ENCODE measurements around the gene POLA2. TPM values are rescaled to one million over a fixed set of nuclear protein-coding genes. Genes with fewer than 3 reads are reported as not detected.
A peak's percentile ranks its signal among the peaks of the same experiment; 100 is the strongest.

Gene POLA2
- total RNA-seq, 1 donor from 2014 or later, result 2.9 TPM

DNA sequence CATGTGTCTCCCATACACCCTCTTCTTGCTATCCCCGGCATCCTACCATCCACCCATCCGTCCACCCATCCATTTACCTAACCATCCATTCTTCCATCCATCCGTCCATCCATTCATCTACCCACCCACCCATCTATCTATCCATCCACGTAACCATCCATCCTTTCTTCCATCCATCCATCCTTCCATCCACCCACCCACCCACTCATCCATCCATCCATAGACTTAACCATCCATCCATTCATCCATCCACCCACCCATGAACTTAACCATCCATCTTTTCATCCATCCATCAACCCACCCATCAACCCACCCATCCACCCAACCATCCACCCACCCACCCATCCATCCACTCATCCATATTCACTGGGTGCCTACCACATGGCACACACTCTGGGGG is 42.3 kb downstream of the POLA2 start:
- DNase-seq (ENCODE audit: low spot score in 2 of 2), result no peak
- FAIRE-seq, result no peak

DNA sequence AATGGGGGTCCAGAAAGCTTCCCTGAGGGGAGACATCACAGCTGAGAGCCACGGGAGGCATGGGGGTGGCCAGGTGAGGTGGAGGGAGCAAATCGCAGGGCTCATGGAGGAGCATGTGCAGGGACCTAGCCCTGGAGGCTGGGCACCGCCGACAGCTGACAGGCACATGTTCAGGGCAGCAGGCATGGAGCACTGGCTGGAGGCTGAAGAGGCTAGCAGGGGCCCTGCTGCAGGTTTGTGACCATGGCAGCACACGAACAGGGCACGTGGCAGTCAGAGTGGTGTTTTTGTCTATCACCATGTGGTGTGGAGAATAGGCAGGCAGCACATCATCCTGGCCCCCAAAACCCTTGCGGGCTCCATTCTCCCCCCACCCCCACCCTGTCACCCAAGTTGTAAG is 42.9 kb downstream of the POLA2 start:
- DNase-seq (ENCODE audit: low spot score in 2 of 2) (no peak), FAIRE-seq (no peak)

DNA sequence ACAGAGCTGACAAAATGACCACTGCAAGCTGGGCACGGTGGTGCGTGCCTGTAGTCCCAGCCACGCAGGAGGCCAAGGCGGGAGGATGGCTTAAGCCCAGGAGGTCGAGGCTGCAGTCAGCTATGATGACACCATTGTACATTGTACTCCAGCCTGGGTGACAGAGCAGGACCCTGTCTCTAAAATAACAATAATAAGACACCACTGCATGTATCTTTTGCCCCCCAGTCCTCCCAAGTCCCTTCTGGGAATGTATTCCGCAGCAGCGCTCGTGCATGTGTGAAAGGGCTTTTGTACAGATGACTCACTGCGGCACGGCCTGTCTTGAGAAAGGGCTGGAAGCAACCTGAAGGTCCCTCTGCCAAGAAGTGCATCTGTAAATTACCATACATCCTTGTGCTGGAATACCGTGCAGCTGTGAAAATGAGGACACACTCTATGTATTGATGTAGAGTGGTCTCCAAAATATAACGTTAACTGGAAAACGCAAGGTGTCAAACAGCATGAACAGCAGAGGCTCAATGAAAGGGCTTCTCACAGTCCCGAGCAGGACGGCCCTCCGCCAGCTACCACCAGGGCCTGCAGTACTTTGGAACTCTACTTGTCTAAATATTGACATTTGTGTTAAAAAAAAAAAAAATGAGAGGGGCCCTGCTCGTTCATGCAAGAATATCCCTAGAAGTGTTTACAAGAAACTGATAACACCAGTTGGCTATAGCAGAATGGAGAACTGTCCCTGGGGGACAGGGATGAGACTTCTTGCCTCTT is 43.9 kb downstream of the POLA2 start:
- DNase-seq (ENCODE audit: low spot score in 2 of 2), result no peak
- FAIRE-seq, result no peak

DNA sequence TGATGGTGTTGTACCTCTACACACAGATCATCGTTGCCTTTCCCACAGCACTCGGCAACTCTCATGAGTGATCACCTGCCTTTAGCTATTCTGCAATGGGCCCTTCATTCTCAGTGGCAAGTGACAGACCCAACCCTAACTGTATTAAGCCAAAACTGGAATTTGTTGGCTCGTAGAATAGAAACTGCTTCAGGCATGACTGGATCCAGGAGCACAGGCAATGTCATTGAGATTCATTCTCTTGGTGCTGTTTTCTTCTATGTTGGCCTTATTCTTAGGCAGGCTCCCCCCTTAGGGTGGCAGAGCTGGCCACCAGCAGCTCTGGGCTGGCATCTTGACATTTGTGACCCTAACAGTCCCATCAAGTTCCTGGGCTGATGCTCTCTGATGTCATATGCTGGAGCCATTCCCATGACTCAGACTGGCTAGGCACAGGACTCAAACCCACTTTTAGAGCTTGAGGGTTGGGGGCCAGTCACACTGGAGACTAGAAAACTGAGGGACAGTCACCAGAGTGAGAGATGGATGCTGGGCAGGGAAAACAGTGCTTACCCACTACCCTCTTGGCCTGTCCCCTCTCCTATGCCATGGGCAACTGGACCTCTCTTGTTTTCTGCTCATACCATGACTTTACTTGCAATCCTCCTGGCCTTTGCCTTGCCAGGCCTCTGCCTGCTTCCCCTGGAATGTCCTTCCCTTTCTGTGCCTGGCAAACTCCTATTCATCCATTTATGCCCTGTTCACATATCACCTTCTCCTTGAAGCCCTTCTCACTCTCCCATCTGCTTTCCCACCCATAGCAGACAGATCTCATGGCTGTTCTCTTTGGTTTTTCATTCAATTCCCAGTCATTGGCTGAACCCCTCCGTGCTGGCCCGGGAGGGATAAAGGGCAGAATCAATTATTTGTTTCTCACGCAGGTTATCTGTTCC is 45.8 kb downstream of the POLA2 start:
- DNase-seq (ENCODE audit: low spot score in 2 of 2) (no peak), FAIRE-seq (no peak)

DNA sequence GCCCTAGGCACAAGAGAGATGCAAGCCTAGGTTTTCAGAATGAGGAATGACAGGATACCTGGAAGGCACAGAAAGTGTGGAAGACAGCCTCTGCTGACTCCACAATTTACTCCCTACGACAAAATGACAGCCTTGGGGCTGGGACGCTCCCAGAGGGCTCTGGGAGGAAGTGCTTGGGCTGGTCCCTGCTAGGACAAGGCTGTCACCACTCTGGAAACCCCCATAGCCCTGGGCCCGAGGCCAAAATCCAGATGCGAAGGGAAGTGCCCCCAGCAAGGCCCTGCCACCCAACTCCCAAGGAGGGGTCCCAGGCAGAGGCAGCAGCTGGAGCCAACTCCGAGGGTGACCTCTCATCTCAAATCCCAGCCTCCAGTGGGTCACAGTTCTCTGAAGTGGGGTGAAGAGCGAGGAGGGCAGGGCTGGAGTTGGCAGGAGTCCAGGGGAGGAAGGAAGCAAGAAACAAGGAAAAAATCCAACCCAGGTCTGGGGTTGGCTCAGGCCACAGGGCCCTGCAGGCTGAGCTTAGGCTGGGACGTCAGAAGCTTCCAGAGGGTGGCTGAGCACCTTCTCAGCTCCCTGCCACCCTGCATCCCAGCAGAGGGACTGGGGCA is 46.6 kb downstream of the POLA2 start:
- FAIRE-seq, result no peak

DNA sequence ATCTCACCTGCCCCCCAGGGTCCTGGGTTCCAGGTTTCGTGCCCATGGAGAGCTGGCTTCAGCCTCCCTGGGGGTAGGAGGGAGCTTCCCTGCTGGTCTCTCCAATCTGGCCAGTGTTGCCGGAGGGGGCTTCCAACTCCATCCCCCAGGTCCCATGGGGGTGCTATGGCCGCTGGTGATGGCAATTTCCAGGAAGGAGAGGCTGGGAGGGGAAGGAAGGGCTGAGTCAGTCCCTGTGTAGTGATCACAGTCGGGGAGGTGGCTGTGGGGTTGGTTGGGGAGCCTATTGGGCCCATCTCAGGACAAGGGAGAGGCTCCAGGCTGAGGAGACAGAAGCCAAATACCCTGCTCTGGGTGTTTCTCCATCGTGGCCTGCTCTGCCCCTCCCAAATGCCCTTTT is 47.2 kb downstream of the POLA2 start:
- FAIRE-seq, result no peak
- DNase-seq (ENCODE audit: low spot score in 2 of 2), result no peak

More for the DNA sequence above, 46.6 kb downstream of the POLA2 start:
- no peak for DNase-seq (ENCODE audit: low spot score in 2 of 2)

DNA sequence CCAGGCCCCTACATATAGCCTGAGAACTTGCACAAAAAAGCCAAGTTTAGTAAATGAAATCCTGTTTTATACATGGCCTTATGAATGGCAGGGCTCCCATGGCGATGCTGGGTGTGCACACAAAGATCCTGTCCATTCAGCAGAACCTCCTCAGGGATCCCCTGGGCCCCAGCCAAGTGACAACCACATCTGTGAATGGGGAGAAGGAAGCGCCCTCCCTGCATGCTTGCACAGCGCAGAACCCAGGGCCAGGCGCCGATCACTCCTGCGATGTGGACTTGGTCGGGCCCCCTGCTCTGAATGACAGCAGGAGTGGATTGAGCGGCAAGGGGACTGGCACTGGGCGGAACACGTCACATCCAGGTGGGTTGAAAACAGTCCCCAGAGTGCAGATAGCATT is 48.5 kb downstream of the POLA2 start:
- FAIRE-seq (no peak), DNase-seq (ENCODE audit: low spot score in 2 of 2) (no peak)

DNA sequence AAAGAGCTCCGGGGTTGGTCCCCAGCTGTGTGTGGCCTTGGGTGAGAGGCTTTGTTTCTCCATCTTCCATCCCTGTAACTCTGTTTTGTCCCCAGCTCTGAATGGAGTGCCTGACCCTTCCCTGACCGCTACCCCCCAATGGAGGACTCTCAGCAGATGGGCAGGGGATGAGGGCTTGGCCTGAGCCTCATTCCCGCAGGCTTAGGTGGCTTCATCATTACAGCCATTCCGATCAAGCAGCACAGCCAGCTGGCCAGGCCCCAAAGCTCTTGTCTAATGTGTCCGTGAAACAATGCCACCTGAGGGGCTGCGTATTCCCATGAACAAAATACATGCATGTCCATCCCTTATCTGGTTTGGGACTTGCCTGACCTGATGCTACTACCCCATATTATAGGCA is 49.0 kb downstream of the POLA2 start:
- FAIRE-seq (no peak), DNase-seq (ENCODE audit: low spot score in 2 of 2) (no peak)

DNA sequence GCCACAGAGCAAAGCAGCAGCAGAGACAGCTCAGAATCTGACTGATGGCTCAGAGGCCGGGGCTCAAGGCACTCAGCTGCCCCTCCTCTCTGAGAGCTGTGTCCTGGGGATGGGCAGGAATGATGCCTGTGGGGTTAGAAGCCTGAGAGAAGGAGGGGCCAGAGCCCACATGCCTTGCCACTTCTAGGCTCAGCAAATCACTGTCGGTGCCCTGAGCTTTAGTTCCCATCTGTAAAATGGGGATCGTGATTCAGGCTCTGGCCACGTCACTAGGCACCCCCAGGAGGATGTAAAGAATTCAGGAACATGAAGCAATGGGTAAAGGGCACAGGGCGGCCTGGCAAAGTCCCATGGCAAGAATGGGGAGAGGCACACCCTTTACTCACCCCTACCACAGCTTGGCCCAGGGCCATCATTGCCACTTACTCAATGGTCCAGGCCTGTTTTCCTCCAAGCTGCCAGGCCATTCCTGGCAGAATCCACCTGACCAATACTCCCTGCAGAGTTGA is 49.5 kb downstream of the POLA2 start:
- DNase-seq (ENCODE audit: low spot score in 2 of 2), result no peak
- no peak for FAIRE-seq

DNA sequence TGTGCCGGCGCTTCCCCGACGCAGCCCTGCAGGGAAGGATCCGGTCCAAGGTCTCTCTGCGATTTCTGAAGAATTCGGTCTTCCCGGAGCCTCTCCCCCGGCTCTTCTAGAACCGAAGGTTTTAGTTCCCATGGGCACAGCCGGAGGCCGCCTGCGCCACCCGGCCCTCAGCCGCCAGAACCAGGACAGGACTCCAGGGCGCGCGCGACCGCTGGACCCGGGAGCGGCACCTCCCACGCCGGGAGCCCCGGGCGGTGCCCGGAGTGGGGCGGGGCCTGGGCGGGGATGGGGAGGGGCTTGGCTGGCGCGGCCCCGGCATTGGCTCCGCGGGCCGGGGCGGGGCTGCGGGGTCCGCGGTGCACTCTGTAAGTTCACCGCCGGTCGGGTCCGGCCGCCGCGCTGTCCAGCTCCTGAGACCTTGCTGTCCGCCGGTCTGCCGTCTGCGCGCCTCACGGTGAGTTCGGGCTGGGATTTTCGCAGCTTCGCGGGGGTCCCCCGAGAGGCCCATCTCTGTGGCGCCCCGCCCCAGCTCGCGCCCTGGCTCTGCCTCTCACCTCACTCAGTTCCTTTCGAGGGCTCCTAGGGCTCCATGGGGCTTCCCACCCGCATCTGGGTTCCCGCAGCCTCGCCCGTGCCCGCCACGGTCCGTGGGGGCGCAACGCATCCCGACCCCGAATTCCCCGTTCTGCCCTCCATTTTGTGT is 52.9 kb downstream of the POLA2 start, which contains the start of gene CDC42EP2:
Gene CDC42EP2 (plus strand): TSS at position 366 of the 703 bp plus-strand sequence. CDS start 6,033 bp downstream, outside the sequence.
- FAIRE-seq (no peak), DNase-seq (ENCODE audit: low spot score in 2 of 2) (peak; percentile 92 to 93)

DNA sequence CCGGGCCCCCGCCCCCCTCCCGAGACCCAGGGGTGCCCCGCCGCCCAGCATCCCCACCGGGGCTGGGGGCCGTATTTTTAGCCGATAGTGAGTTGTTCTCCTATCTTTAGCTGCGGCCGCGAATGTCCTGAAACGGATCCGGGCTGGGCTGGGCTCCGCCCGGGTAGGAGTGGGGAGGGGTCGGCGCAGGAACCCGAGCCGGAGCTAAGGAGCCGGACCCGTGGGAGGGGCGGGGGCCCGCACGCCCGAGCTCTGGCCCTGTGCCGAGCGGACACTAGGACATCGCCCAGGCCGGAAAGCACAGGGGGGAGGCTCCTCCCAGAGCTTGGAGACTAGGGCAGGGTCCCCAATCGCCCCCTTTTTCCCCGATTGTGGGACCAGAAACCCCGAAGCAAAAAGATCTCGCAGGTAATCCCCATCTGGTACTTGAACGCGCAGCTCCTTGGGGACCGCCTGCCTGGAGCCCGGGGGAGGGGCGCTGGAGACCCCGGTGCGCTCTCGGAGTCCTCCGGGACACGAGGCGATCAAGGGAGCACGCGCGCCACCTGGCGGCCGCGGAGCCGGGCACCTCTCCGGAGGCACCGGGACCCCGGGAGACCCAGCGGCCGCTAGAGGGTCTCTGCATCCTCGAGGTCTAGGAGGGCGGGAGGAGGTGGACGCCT is 53.6 kb downstream of the POLA2 start:
- DNase-seq (ENCODE audit: low spot score in 2 of 2), result peak; percentile 74
- FAIRE-seq, result no peak

DNA sequence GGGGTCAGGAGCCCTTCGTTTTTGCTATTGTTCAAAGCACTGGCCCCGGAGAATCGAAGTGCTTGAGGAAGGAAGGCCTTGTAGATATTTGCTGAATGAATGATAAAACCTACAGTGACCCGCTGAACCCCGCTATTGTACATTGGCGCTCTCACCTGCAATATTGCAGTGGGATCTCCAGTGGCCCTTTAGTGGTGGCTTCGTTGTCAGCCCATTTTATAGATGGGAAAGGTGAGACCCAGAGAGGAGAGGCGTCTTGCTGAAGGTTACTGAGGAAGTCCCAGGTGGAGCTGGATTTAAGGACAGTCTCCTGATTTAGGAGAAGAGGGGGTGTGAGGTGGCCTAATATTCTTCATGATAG is 54.1 kb downstream of the POLA2 start:
- FAIRE-seq (no peak), DNase-seq (ENCODE audit: low spot score in 2 of 2) (no peak)

DNA sequence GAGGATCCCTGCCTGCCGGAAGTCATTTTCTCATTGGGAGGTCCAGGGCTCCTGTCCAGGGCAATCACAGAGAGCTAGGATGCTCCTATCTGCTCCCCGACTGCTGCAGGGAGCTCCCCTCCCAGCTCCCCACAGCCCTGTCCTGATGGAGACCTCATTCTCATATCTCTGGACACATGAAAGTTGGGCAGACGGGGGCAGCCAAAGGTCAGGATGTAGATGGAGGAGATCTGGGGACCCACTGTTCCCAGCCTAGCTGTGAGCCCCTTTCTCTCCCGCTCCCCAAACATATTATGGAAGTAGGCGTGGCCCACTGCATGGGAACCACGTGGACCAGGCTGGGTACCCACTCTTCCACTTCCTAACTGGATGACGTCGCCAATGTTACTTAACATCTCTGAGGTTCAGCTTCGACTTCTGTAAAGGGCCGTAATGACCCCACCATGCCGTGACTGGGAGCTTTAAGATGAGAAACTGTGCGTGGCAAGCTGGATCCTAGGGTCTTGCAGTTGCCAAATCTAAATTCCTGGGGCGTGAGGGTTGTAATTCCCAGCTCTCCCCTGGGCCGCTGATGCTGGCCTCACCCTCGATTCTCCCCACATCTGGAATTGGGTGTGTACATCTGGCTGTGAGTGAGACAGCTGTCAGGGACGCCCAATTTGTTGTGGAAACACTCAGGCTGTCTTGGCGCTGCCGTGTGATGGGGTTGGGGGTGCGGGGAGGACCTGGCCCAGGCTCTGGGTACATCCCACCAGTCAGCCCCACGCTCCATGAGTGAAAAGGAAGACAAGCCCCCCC is 54.7 kb downstream of the POLA2 start:
- FAIRE-seq (no peak), DNase-seq (ENCODE audit: low spot score in 2 of 2) (no peak)

DNA sequence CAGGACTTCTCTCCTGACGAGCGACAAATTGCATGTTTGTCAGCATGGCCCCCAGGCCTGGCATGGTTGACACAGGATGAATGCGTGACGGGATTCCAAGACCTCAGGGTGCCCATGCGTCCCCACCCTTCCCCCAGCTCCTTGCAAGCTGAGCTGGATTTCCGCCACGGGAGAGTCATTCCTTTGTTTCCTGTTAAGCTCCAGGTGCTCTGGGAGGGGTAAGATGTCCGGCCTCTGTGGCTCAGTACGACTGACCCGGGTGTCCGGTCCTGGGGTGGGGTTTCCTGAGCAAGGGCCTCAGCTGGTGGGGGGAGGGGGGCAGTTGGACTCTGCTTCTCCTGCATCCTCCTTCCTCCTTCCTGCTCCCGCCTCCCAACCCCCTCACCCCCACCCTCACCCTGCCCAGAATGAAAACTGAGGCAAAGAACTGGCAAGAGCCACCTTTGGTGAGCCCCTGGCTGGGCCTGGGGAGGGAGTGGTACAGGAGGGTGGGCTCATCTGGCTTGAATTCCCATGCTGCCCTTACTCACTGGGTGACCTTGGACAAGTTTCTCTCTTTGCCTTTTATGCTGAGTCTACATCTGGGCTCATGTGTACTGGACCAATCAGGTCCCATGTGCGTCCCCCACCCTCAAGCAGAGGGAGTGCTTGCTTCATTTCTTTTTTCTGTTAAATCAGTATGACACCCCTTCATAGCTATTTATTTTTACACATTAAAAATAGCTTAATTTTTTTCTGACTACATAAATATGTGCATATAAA is 55.4 kb downstream of the POLA2 start:
- DNase-seq (ENCODE audit: low spot score in 2 of 2) (no peak), FAIRE-seq (no peak)

DNA sequence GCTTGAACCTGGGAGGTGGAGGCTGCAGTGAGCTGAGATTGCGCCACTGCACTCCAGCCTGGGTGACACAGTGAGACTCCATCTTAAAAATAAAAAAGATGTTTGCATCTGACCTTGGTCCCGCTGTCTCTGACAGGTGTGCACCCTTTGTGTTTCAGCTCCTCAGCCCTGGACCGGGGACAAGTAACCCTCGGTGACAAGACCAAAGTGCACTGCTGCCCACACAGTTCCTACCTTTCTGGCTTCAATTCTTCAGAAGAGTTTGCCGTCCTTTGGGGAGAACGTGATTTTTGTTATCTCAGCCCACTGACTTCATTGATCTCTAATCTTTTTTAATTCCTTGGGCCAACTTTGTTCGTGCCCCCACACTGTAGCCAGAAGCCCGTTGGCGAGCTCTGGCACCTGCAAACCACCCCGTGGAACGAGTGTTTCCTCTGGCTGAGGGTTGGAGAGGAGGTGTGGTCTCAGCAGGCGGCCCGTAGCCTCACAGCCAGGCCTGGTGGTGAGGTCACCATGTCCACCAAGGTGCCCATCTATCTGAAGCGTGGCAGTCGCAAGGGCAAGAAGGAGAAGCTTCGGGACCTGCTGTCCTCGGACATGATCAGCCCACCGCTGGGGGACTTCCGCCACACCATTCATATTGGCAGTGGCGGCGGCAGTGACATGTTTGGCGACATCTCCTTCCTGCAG is 58.8 kb downstream of the POLA2 start:
- no peak for FAIRE-seq

DNA sequence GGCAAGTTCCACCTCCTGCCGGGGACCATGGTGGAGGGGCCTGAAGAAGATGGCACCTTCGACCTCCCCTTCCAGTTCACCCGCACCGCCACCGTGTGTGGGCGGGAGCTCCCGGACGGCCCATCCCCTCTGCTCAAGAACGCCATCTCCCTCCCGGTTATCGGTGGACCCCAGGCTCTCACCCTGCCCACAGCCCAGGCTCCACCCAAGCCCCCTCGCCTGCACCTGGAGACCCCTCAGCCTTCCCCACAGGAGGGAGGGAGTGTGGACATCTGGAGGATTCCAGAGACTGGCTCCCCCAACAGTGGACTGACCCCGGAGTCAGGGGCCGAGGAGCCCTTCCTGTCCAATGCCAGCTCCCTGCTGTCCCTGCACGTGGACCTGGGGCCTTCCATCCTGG is 59.3 kb downstream of the POLA2 start:
- DNase-seq (ENCODE audit: low spot score in 2 of 2), result no peak
- FAIRE-seq, result no peak

More for the DNA sequence above, 58.8 kb downstream of the POLA2 start:
- DNase-seq (ENCODE audit: low spot score in 2 of 2), result no peak

DNA sequence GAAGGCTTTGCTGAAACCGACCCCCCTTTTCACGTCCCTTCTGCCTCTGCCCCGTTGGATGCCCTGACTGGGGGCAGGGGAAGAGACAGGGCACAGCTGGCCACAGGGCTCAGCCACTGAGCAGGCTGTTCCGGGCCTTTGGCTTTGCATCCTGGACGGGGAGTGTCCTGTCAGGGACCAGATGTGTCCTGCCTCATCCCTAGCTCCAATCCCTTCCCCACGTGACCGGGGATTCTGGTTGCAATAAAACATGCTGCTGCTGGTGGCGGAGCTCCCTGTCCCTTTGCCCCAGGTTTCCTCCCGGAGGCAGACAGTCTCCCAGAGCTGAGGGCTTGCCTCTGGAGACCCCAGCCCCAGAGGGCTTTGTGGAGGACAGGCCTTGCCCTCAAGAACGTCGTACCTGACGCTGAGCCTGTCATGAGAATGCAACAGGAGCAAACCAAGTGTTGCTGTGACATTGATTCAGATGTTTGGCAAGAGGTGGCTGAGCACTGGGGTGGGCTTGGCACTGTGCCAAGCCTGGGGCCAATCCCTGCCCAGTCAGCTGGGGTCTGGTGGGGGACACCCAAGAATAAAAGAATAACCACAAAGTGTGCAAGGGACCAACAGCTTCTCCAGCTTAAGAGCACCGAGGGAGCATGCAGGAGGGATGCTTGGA is 60.2 kb downstream of the POLA2 start:
- DNase-seq (ENCODE audit: low spot score in 2 of 2) (no peak), FAIRE-seq (no peak)

Data from frontal cortex (tissue), 4 donors.